Osteoblast (primary cell): ENCODE measurements around the gene PSMB8. TPM values are rescaled to one million over a fixed set of nuclear protein-coding genes. Genes with fewer than 3 reads are reported as not detected.
A peak's percentile ranks its signal among the peaks of the same experiment; 100 is the strongest.

Experiments used
- DNase-seq: peaks from one replicate; pipeline ENCODE4 v3.0.0; 2011; ENCODE audit warnings: low spot score, mixed read lengths; ENCODE audit not compliant: insufficient read length; ENCODE audit errors: missing footprints
- H2AFZ ChIP-seq: 2 replicates; pipeline ENCODE4 v1.6.0; 2011; ENCODE audit warnings: mild to moderate bottlenecking, low read length
- H3K27ac ChIP-seq: 2 replicates; pipeline ENCODE4 v1.5.1; 2011; ENCODE audit warnings: mild to moderate bottlenecking, low read depth, low read length, moderate library complexity
- H3K27me3 ChIP-seq: 2 replicates; pipeline ENCODE4 v1.6.0; 2012; ENCODE audit warnings: mild to moderate bottlenecking, control low read depth, inconsistent platforms, low read length, moderate library complexity; ENCODE audit not compliant: insufficient read depth
- H3K36me3 ChIP-seq: 2 replicates; pipeline ENCODE4 v1.5.1; 2011; ENCODE audit warnings: mild to moderate bottlenecking, low read length, control low read depth, moderate library complexity; ENCODE audit not compliant: insufficient read depth
- H3K4me1 ChIP-seq: 2 replicates; pipeline ENCODE4 v1.5.1; 2011; ENCODE audit warnings: mild to moderate bottlenecking, low read length, control low read depth, moderate library complexity; ENCODE audit not compliant: insufficient read depth
- H3K4me2 ChIP-seq: 2 replicates; pipeline ENCODE4 v1.6.0; 2011; ENCODE audit warnings: mild to moderate bottlenecking, low read length; ENCODE audit not compliant: insufficient read depth
- H3K4me3 ChIP-seq: fragments of 200-600 bp; sonication (generic); 3 replicates; pipeline ENCODE4 v1.5.1; 2012; ENCODE audit warnings: mild to moderate bottlenecking, low read length, inconsistent platforms; ENCODE audit not compliant: insufficient read depth
- H3K79me2 ChIP-seq: 2 replicates; pipeline ENCODE4 v1.6.0; 2012; ENCODE audit warnings: mild to moderate bottlenecking, low read length, control low read depth, inconsistent platforms; ENCODE audit not compliant: insufficient read depth
- H3K9me3 ChIP-seq: 2 replicates; pipeline ENCODE4 v1.5.1; 2011; ENCODE audit warnings: low read depth, low read length, control low read depth
- H4K20me1 ChIP-seq: 2 replicates; pipeline ENCODE4 v1.6.0; 2012; ENCODE audit warnings: mild to moderate bottlenecking, low read length, control low read depth; ENCODE audit not compliant: insufficient read depth
- total RNA-seq: library from RNA; depleted of rRNA; stranded (reverse); fragments of >200 nt; gene quantifications from 2 replicates; pipeline ENCODE4 v1.2.3, GENCODE V29; 2012
- TF ChIP-seq, protein P1 (sequence below): IDR thresholded peaks from 2 replicates; pipeline ENCODE4 v1.5.1; 2011; ENCODE audit warnings: mild to moderate bottlenecking, low read depth, low read length, moderate library complexity; ENCODE audit errors: extremely low read depth

The PSMB8 gene
- total RNA-seq, 1 donor: 67.3 TPM

DNA sequence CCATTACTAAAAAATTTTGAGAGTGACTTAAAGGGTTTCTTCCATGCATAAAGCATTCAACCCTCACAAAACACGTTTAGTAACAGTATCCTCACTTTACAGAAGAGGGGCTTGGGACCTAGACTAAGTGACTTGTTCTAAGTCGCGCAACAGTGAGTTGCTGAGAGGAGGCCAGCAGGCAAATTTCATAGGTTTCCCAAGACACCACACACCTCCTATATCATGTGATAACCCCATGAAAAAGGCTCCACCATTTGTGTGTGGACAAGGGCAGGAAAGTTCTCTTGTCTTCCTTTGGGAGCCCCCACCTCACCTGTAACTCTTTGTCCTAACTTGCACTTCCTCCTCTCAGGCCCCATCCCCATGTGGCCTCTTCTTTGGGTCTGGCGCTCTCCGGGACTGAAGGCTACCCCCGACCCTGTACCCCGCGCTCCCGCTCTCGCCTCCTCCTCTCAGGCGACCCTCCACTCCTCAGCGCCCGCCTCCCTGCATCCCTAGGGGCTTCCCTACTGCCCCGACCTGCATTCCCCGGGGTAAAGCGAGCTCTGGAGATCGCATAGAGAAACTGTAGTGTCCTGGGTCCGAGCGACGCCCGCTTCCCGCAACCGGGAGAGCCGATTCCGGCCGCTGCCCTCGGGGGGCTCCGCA is 392 bp downstream of the PSMB8 start:
- peak overlapping the region; percentile 94 for H3K4me2 ChIP-seq
- TF ChIP-seq, protein P1, sequence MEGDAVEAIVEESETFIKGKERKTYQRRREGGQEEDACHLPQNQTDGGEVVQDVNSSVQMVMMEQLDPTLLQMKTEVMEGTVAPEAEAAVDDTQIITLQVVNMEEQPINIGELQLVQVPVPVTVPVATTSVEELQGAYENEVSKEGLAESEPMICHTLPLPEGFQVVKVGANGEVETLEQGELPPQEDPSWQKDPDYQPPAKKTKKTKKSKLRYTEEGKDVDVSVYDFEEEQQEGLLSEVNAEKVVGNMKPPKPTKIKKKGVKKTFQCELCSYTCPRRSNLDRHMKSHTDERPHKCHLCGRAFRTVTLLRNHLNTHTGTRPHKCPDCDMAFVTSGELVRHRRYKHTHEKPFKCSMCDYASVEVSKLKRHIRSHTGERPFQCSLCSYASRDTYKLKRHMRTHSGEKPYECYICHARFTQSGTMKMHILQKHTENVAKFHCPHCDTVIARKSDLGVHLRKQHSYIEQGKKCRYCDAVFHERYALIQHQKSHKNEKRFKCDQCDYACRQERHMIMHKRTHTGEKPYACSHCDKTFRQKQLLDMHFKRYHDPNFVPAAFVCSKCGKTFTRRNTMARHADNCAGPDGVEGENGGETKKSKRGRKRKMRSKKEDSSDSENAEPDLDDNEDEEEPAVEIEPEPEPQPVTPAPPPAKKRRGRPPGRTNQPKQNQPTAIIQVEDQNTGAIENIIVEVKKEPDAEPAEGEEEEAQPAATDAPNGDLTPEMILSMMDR: no peak
- H2AFZ ChIP-seq: peak overlapping the region; percentile 95
- no peaks in the 10 kb centered on the region for H4K20me1 ChIP-seq
- DNase-seq: no peak
- peaks cover 12% of the 10 kb centered on the region for H3K4me1 ChIP-seq
- no peaks in the 10 kb centered on the region for H3K27me3 ChIP-seq
- H3K9me3 ChIP-seq: no peaks in the 10 kb centered on the region
- H3K36me3 ChIP-seq: peaks cover 50% of the 10 kb centered on the region
- H3K79me2 ChIP-seq: peaks cover 23% of the 10 kb centered on the region
- H3K4me3 ChIP-seq: peak overlapping the region; percentile 93
- peak overlapping the region; percentile 98 for H3K27ac ChIP-seq

DNA sequence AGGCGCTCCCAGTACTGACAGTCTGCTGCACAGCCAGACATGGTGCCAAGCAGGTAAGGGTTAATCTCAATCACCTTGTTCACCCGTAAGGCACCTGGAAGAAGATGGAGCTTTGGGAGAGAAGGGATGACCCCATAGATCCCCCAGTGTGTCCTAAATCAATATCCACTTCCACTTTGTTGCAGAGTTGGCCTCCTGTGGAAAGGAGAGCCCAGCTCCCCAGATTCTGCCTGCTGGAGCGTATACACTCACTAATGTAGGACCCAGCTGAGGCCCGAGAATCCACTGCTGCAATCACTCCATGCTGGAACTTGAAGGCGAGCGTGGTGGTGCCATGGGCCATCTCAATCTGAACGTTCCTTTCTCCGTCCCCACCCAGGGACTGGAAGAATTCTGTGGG is 1.2 kb downstream of the PSMB8 start:
- peaks cover 15% of the 10 kb centered on the region for H3K4me1 ChIP-seq
- no peaks in the 10 kb centered on the region for H3K27me3 ChIP-seq
- H3K4me3 ChIP-seq: peak overlapping the region; percentile 93
- peaks cover 42% of the 10 kb centered on the region for H3K36me3 ChIP-seq
- peaks cover 27% of the 10 kb centered on the region for H3K79me2 ChIP-seq
- no peak for DNase-seq
- peak overlapping the region; percentile 94 for H3K4me2 ChIP-seq
- no peaks in the 10 kb centered on the region for H4K20me1 ChIP-seq
- no peak overlapping the region for H2AFZ ChIP-seq
- TF ChIP-seq, protein P1: no peak
- H3K9me3 ChIP-seq: no peaks in the 10 kb centered on the region
- H3K27ac ChIP-seq: no peak overlapping the region

DNA sequence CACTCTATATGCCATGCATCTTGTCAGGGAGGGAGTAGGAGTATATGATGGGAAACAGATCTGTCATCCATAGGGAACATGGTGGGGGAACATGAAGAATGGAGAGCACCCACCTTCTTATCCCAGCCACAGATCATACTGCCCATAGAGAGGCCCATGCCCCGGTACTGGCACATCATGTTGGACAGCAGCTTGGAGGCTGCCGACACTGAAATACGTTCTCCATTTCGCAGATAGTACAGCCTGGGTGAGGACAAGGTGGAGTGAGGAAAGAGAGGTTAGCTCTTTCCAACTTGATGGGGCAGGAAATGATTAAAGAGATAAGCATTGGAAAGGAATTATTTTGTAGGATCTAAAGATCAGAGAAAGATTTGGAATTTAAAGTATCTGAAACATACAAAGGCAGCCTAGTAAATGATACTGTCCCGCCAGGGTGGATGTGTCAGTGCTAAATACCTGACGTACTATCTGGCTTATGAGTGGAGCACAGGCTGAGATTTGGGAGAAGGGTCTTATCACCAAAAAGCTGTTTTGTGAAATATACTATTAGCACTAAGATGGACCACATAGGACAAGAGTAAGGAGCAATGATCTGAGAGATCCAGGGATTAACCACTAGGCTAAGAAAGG is 1.7 kb downstream of the PSMB8 start:
- Histone ChIP-seq H4K20me1 (no peaks in the 10 kb centered on the region), H3K4me2 (peak overlapping the region; percentile 94), H3K27ac (no peak overlapping the region), H3K27me3 (no peaks in the 10 kb centered on the region), H3K4me3 (no peak overlapping the region), H3K9me3 (no peaks in the 10 kb centered on the region), H3K79me2 (peaks cover 28% of the 10 kb centered on the region), H3K36me3 (peaks cover 36% of the 10 kb centered on the region), H2AFZ (no peak overlapping the region), H3K4me1 (peaks cover 21% of the 10 kb centered on the region)
- TF ChIP-seq, protein P1: no peak
- no peak for DNase-seq

DNA sequence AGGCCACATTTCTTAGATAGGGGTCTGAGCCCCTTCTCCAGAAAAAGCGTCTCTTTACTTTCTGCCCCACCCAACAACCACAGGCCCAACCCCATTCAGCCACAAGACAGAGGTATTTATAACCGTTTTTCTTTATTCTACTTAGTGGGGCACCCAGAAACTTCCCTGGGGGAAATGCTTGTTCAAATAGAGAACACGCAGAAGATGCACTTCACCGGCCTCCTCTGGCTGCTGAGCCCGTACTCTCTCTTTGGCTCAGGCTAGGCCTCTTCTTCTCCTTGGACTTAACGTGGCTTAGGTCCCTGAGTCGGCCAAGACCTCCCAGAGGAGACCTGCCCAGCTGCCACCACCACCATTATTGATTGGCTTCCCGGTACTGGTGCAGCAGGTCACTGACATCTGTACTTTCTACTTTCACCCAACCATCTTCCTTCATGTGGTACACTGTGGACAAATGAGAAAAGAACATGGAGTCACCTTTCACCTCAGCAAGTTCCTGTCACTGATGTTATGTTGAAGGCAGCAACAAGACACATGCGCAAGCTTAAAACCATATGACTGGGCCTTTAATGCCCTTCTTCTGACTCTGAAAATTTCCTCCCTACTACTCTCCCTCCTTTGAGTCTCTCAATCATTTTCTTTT is 3.1 kb downstream of the PSMB8 start:
- peaks cover 23% of the 10 kb centered on the region for H3K36me3 ChIP-seq

More for the DNA sequence above, 3.1 kb downstream of the PSMB8 start:
- Histone ChIP-seq H3K27ac (no peak overlapping the region), H3K4me3 (no peak overlapping the region), H2AFZ (no peak overlapping the region), H4K20me1 (no peaks in the 10 kb centered on the region), H3K9me3 (no peaks in the 10 kb centered on the region), H3K4me2 (no peak overlapping the region), H3K79me2 (peaks cover 28% of the 10 kb centered on the region), H3K27me3 (no peaks in the 10 kb centered on the region), H3K4me1 (peaks cover 21% of the 10 kb centered on the region)
- no peak for DNase-seq
- TF ChIP-seq, protein P1: no peak
